Mesendoderm (in vitro differentiated cells): ENCODE results near the gene CDK5RAP2.

Experiments used
- DNase-seq: peaks from one replicate; pipeline ENCODE4 v3.0.0; 2013
- H2AK5ac ChIP-seq: 2 replicates; pipeline ENCODE4 v1.6.1; 2013; ENCODE audit warnings: low read length, inconsistent platforms
- H2BK120ac ChIP-seq: 2 replicates; pipeline ENCODE4 v1.6.1; 2013; ENCODE audit warnings: low read depth, mild to moderate bottlenecking, low read length, moderate library complexity, mixed read lengths
- H2BK15ac ChIP-seq: replicated peaks from 2 replicates; pipeline ENCODE4 v1.6.1; 2013; ENCODE audit warnings: low read depth, mild to moderate bottlenecking, moderate library complexity
- H2BK5ac ChIP-seq: 2 replicates; pipeline ENCODE4 v1.6.1; 2013; ENCODE audit warnings: low read length, inconsistent platforms
- H3K18ac ChIP-seq: 2 replicates; pipeline ENCODE4 v1.6.1; 2013; ENCODE audit warnings: mild to moderate bottlenecking, low read length, mixed read lengths
- H3K23ac ChIP-seq: one replicate; pipeline ENCODE4 v1.6.1; 2013; ENCODE audit warnings: low read length
- H3K27ac ChIP-seq: 2 replicates; pipeline ENCODE4 v1.5.1; 2013; ENCODE audit warnings: low read depth, mild to moderate bottlenecking, inconsistent platforms, low read length, moderate library complexity
- H3K27me3 ChIP-seq: 2 replicates; pipeline ENCODE4 v1.6.1; 2013; ENCODE audit warnings: low read length, control low read depth, mild to moderate bottlenecking, inconsistent platforms; ENCODE audit not compliant: insufficient read depth, poor library complexity
- H3K36me3 ChIP-seq: 2 replicates; pipeline ENCODE4 v1.6.1; 2013; ENCODE audit warnings: low read length, inconsistent platforms; ENCODE audit not compliant: control insufficient read depth, insufficient read depth
- H3K4ac ChIP-seq: one replicate; pipeline ENCODE4 v1.6.1; 2013; ENCODE audit warnings: low read depth, mild to moderate bottlenecking, low read length, moderate library complexity
- H3K4me1 ChIP-seq: 2 replicates; pipeline ENCODE4 v1.6.1; 2013; ENCODE audit warnings: low read depth, low read length, inconsistent platforms; ENCODE audit not compliant: control insufficient read depth
- H3K4me2 ChIP-seq: 2 replicates; pipeline ENCODE4 v1.6.1; 2013; ENCODE audit warnings: low read length
- H3K4me3 ChIP-seq: 2 replicates; pipeline ENCODE4 v1.5.1; 2013; ENCODE audit warnings: mild to moderate bottlenecking, low read length
- H3K56ac ChIP-seq: one replicate; pipeline ENCODE4 v1.6.1; 2013; ENCODE audit warnings: low read length
- H3K79me1 ChIP-seq: 2 replicates; pipeline ENCODE4 v1.6.1; 2013; ENCODE audit warnings: low read length, inconsistent platforms
- H3K79me2 ChIP-seq: 2 replicates; pipeline ENCODE4 v1.6.1; 2013; ENCODE audit warnings: mild to moderate bottlenecking, low read length; ENCODE audit not compliant: control insufficient read depth, insufficient read depth
- H3K9ac ChIP-seq: 2 replicates; pipeline ENCODE4 v1.6.1; 2013; ENCODE audit warnings: low read length, inconsistent platforms
- H4K5ac ChIP-seq: one replicate; pipeline ENCODE4 v1.6.1; 2013; ENCODE audit warnings: low read length
- H4K8ac ChIP-seq: one replicate; pipeline ENCODE4 v1.6.1; 2013; ENCODE audit warnings: low read depth, mild to moderate bottlenecking, control low read depth, low read length, moderate library complexity
- WGBS: extraction: QIAGEN DNeasy Blood & Tissue Kit; methylation state at CpG from one replicate; pipeline ENCODE4 v1.1.7; 2013; ENCODE audit warnings: low lambda C conversion rate, missing lambda C conversion rate; ENCODE audit not compliant: insufficient coverage; ENCODE audit errors: extremely low coverage; 5-methylcytosine and 5-hydroxymethylcytosine counted together

The CDK5RAP2 gene

GRCh38 chr9:120436983-120437475 is 142.9 kb downstream of the CDK5RAP2 start:
- no peak overlapping the region for H3K27ac ChIP-seq
- H2BK15ac ChIP-seq, result no peak overlapping the region
- DNase-seq, result no peak
- no peak overlapping the region for H2BK120ac ChIP-seq
- WGBS, result no CpG with 5 or more reads among the region's 9 CpGs
- H3K18ac ChIP-seq, result no peak overlapping the region
- no peak overlapping the region for H3K9ac ChIP-seq
- no peak overlapping the region for H2BK5ac ChIP-seq
- H3K27me3 ChIP-seq, result no peaks in the 10 kb centered on the region
- H3K36me3 ChIP-seq, result peaks cover 12% of the 10 kb centered on the region
- H3K4me1 ChIP-seq, result no peaks in the 10 kb centered on the region
- no peak overlapping the region for H4K8ac ChIP-seq
- H3K79me1 ChIP-seq, result no peaks in the 10 kb centered on the region
- H4K5ac ChIP-seq, result no peak overlapping the region
- no peaks in the 10 kb centered on the region for H3K79me2 ChIP-seq
- no peak overlapping the region for H3K4ac ChIP-seq
- H3K4me3 ChIP-seq, result no peak overlapping the region
- no peak overlapping the region for H3K4me2 ChIP-seq
- H3K56ac ChIP-seq, result no peak overlapping the region
- no peak overlapping the region for H2AK5ac ChIP-seq
- no peak overlapping the region for H3K23ac ChIP-seq

GRCh38 chr9:120436446-120436845 is 143.5 kb downstream of the CDK5RAP2 start:
- Histone ChIP-seq H2AK5ac (no peak overlapping the region), H4K8ac (no peak overlapping the region), H2BK120ac (no peak overlapping the region), H3K4ac (no peak overlapping the region), H3K27me3 (no peaks in the 10 kb centered on the region), H2BK5ac (no peak overlapping the region), H3K56ac (no peak overlapping the region), H3K4me2 (no peak overlapping the region), H3K23ac (no peak overlapping the region), H3K27ac (no peak overlapping the region), H3K36me3 (peaks cover 12% of the 10 kb centered on the region), H2BK15ac (no peak overlapping the region), H3K9ac (no peak overlapping the region), H3K79me2 (no peaks in the 10 kb centered on the region), H3K4me3 (no peak overlapping the region), H3K79me1 (no peaks in the 10 kb centered on the region), H3K4me1 (no peaks in the 10 kb centered on the region), H4K5ac (no peak overlapping the region), H3K18ac (no peak overlapping the region)
- WGBS, result no CpG with 5 or more reads among the region's 3 CpGs
- DNase-seq, result no peak

DNA sequence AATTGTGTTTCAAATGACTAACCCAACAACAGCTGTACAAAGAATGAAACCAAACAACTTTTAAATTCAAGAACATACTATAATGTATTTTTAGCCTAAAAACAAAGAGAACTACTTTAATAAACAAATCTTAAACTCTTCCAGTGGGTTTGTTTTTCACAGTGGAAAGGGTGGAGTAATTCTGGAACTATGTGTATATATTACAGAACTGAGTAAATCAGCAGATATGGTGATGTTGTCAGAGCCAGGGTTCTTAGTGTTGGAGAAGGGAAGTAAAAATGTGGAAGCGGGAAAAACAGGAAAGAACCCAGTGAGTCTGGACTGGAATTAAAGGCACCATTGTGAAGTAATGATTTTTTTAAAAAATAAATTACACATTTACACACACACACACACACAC is 144.9 kb downstream of the CDK5RAP2 start:
- H2BK120ac ChIP-seq, result no peak overlapping the region
- no peaks in the 10 kb centered on the region for H3K4me1 ChIP-seq
- no CpG with 5 or more reads among the region's 1 CpG for WGBS
- H3K79me1 ChIP-seq, result no peaks in the 10 kb centered on the region
- H3K79me2 ChIP-seq, result no peaks in the 10 kb centered on the region
- H3K9ac ChIP-seq, result no peak overlapping the region
- H2BK15ac ChIP-seq, result no peak overlapping the region
- peaks cover 12% of the 10 kb centered on the region for H3K36me3 ChIP-seq
- no peak overlapping the region for H3K56ac ChIP-seq
- H3K4me2 ChIP-seq, result no peak overlapping the region
- no peak overlapping the region for H2AK5ac ChIP-seq
- H3K18ac ChIP-seq, result no peak overlapping the region
- H4K8ac ChIP-seq, result no peak overlapping the region
- no peak overlapping the region for H3K4me3 ChIP-seq
- H3K27ac ChIP-seq, result no peak overlapping the region
- no peak overlapping the region for H2BK5ac ChIP-seq
- no peaks in the 10 kb centered on the region for H3K27me3 ChIP-seq
- no peak overlapping the region for H3K4ac ChIP-seq
- no peak for DNase-seq
- no peak overlapping the region for H4K5ac ChIP-seq
- no peak overlapping the region for H3K23ac ChIP-seq

DNA sequence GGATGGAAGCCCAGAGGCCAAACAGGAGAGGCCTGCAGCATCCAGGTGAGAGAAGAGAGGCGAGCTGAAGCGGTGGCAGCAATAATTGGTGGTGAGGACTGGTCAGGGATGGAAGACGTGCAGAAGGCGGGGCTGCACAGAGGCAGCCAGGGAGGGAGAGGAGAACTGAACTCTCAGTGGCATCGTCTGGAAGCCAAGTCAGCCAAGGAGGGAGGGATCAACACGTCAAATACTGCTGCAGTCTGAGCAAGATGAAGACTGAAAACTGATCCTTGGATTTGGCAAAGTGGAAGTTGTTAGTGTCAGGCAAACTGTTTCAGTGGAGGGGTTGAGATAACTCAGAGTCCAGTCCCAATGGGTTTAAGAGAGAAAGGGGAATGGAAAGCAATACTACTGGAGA is 145.4 kb downstream of the CDK5RAP2 start:
- Histone ChIP-seq H3K18ac (no peak overlapping the region), H3K36me3 (peaks cover 11% of the 10 kb centered on the region), H3K27ac (no peak overlapping the region), H3K56ac (no peak overlapping the region), H4K8ac (no peak overlapping the region), H3K79me2 (no peaks in the 10 kb centered on the region), H4K5ac (no peak overlapping the region), H3K4me1 (no peaks in the 10 kb centered on the region), H3K4ac (no peak overlapping the region), H3K4me2 (no peak overlapping the region), H2AK5ac (no peak overlapping the region), H3K23ac (no peak overlapping the region), H3K27me3 (no peaks in the 10 kb centered on the region), H2BK5ac (no peak overlapping the region), H3K4me3 (no peak overlapping the region), H3K79me1 (no peaks in the 10 kb centered on the region), H2BK120ac (no peak overlapping the region), H2BK15ac (no peak overlapping the region), H3K9ac (no peak overlapping the region)
- no peak for DNase-seq
- WGBS, result no CpG with 5 or more reads among the region's 6 CpGs

DNA sequence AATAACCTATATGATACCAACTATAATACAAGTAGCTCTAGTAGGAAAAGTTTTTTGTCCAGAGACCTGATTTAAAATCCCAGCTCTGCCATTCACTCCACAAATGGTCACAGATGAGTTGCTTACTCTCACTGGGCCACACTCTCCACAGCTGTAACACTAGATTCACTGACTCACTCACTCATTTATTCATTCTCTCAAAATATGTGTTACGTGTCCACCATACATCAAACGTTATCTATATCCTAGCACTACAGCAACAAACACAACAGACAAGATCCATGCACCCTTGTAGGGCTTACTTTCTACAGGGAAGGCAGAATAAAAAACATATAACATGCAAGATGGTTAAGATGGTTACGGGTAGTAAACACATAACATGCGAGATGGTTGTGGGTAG is 146.3 kb downstream of the CDK5RAP2 start:
- Histone ChIP-seq H3K36me3 (peaks cover 5% of the 10 kb centered on the region), H3K4me2 (no peak overlapping the region), H3K4me3 (no peak overlapping the region), H3K79me2 (no peaks in the 10 kb centered on the region), H2BK15ac (no peak overlapping the region), H3K27me3 (no peaks in the 10 kb centered on the region), H3K4ac (no peak overlapping the region), H4K5ac (no peak overlapping the region), H3K56ac (no peak overlapping the region), H4K8ac (no peak overlapping the region), H3K23ac (no peak overlapping the region), H3K27ac (no peak overlapping the region), H2AK5ac (no peak overlapping the region), H3K79me1 (no peaks in the 10 kb centered on the region), H3K9ac (no peak overlapping the region), H3K18ac (no peak overlapping the region), H2BK120ac (no peak overlapping the region), H2BK5ac (no peak overlapping the region), H3K4me1 (no peaks in the 10 kb centered on the region)
- no CpG with 5 or more reads among the region's 4 CpGs for WGBS
- no peak for DNase-seq

DNA sequence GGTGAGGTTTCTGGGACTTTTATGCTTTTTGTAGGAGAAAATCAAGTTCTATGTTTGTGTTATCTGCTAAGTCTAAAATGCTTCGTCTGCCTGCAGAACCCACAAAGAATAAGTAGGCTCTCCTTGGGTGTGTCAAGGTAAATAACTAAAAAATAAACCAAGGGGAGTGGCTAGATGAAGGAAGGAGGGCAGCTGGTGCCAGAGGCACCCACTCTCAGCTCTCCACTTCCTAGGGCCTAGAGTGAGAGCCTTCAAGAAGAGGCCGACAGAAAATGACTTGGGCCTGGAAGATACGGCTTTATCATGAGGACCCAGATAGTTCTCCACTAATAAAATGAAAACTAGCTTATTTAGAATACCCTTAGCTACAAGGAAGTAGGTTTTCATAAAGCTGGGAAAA is 147.4 kb downstream of the CDK5RAP2 start:
- Histone ChIP-seq H3K18ac (no peak overlapping the region), H2BK5ac (no peak overlapping the region), H3K27ac (no peak overlapping the region), H3K27me3 (no peaks in the 10 kb centered on the region), H3K4me1 (no peaks in the 10 kb centered on the region), H3K36me3 (peaks cover 5% of the 10 kb centered on the region), H2BK15ac (no peak overlapping the region), H2BK120ac (no peak overlapping the region), H2AK5ac (no peak overlapping the region), H3K4me2 (no peak overlapping the region), H3K56ac (no peak overlapping the region), H3K23ac (no peak overlapping the region), H4K5ac (no peak overlapping the region), H4K8ac (peak overlapping the region; percentile 39), H3K4ac (no peak overlapping the region), H3K79me2 (no peaks in the 10 kb centered on the region), H3K79me1 (no peaks in the 10 kb centered on the region), H3K4me3 (no peak overlapping the region), H3K9ac (no peak overlapping the region)
- no CpG with 5 or more reads among the region's 3 CpGs for WGBS
- no peak for DNase-seq
